Muscle layer of colon (tissue), 2 donors: ENCODE data around the gene SULT4A1.

Source experiments
- H3K27ac ChIP-seq: one replicate; pipeline ENCODE4 v1.7.0; 2013; ENCODE audit warnings: low read depth, mild to moderate bottlenecking, low read length, moderate library complexity
- H3K27me3 ChIP-seq, 2 donors: one replicate each; pipeline ENCODE4 v1.7.0; 2013; ENCODE audit warnings: low read length in 2 of 2, mild to moderate bottlenecking in 2 of 2; ENCODE audit not compliant: insufficient read depth in 2 of 2, control insufficient read depth in 1 of 2
- H3K36me3 ChIP-seq: one replicate; pipeline ENCODE4 v1.7.0; 2013; ENCODE audit warnings: mild to moderate bottlenecking, low read length; ENCODE audit not compliant: insufficient read depth
- H3K4me1 ChIP-seq: one replicate; pipeline ENCODE4 v1.7.0; 2013; ENCODE audit warnings: mild to moderate bottlenecking, low read length; ENCODE audit not compliant: insufficient read depth
- H3K4me3 ChIP-seq, 2 donors: one replicate each; pipeline ENCODE4 v1.7.0; 2013; ENCODE audit warnings: low read length in 2 of 2, low read depth in 1 of 2, mild to moderate bottlenecking in 1 of 2, moderate library complexity in 1 of 2
- H3K9ac ChIP-seq: one replicate; pipeline ENCODE4 v1.7.0; 2013; ENCODE audit warnings: low read length
- H3K9me3 ChIP-seq: one replicate; pipeline ENCODE4 v1.7.0; 2013; ENCODE audit warnings: mild to moderate bottlenecking, low read length
- donor health status: abdominal sarcoma.
- donor health status: Adenocarcinoma of cecum.

SULT4A1 gene

DNA sequence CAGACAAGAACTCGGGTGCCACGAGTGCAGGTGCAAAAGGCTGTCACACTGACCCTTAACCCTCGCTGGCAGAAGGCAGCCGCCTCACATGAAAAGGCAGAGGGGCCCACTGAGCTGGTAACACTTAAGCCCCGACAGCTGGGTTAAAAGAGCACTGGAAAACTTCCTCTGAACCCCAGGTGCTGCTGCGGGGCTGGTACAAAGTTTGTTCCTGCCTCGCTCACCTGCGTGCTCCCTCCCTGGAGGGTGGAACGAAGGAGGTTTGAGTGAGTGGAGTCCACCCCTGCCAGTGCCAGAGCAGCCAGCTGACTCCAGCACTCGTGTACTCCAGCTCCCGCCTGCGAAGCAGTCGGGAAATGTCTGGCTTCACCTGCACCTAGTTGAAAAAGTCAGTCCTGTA lies 12.6 kb downstream of the SULT4A1 start:
- Histone ChIP-seq H3K4me1 (no peaks in the 10 kb centered on the region), H3K9me3 (no peaks in the 10 kb centered on the region), H3K9ac (no peak overlapping the region), H3K36me3 (no peaks in the 10 kb centered on the region), H3K4me3 (no peak overlapping the region), H3K27ac (no peak overlapping the region), H3K27me3 (peaks cover 0 to 5% of the 10 kb centered on the region in 2 donors)

DNA sequence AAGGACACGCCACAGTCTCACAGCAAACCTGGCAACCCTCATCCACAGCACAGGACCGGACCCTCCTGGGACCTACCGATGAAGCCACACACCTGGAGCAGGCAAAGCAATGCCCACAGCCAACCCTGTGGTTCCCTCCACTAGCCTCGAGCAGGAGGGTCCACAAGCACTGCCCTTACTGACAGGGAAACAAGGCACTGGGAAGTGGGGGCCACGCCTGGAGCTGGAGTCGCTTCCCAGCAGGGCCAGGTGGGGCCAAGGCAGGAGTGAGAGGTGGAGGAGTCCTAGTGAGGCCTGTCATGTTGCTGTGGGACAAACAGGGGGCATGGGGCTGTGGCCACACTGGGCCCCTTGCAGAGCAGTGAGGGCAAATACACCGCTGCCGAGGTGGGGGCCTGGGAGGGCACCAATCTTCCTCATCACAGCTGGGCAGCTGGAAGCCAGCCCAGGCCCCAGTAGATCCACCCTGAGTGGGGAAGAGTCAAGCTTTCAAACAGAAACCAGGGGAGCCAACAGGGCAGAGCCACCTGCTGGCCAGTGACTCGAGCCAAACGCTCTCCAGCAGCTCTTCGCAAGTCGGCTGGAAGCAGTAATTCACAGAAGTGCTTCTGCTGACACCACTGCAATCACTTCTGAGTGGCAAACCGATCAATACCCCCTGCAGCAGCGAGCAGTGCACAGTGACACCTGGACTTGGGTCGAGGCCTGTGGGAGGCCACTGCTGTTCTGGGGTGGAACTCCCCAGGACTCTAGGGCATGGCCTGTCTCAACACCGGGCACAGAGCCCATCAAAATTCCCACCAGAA lies 13.7 kb downstream of the SULT4A1 start:
- H3K4me3 ChIP-seq: no peak overlapping the region
- no peak overlapping the region for H3K9ac ChIP-seq

DNA sequence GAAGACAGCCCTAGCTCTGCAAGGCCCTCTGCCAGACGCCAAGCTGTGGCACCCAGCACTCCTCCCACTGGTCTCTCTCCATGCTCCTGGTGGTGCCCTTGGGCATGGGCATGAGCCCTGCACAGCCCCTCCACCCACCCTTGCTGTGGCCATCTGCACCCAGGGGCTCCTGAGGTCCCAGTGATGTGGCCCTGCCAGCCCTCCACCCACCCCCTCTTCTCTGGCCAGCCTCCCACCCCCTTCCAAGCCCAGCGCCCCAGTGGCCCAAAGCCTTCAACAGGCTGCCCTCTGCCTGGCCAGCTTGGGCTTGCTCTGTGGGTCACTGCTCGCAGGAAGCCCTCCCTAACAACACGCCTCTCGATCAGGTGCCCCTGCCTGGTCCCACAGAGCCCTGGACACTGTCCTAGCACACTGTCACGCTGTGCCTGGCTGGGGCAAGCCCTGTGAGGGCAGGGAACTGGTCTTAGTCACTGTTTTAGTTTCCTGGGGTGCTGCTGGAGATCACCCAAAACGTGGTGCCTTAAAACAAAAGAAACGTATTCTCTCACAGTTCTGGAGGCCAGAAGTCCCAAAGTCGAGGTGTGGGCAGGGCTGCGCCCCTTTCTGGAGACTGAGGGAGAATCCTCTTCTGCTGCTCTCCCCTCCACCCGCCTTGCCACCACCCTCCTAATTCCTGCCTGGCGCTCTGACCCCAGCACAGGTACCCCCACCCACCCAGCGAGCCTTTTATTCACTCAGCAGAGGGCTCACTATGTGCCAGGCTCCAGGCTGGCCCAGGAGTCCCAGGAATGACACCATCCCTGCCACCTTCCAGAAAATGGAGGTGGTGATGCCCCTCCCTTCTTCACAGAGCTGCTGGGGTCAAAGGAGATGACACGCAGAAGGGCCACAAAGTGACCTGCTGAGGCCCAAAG lies 14.7 kb downstream of the SULT4A1 start:
- H3K27ac ChIP-seq: no peak overlapping the region
- peaks cover 0 to 3% of the 10 kb centered on the region in 2 donors for H3K27me3 ChIP-seq
- no peak overlapping the region for H3K9ac ChIP-seq
- H3K4me1 ChIP-seq: no peaks in the 10 kb centered on the region
- H3K4me3 ChIP-seq: no peak overlapping the region
- H3K36me3 ChIP-seq: no peaks in the 10 kb centered on the region
- no peaks in the 10 kb centered on the region for H3K9me3 ChIP-seq

More for the DNA sequence above, 13.7 kb downstream of the SULT4A1 start:
- Histone ChIP-seq H3K4me1 (no peaks in the 10 kb centered on the region), H3K9me3 (no peaks in the 10 kb centered on the region), H3K27ac (no peak overlapping the region), H3K27me3 (peaks cover 0 to 5% of the 10 kb centered on the region in 2 donors), H3K36me3 (no peaks in the 10 kb centered on the region)

DNA sequence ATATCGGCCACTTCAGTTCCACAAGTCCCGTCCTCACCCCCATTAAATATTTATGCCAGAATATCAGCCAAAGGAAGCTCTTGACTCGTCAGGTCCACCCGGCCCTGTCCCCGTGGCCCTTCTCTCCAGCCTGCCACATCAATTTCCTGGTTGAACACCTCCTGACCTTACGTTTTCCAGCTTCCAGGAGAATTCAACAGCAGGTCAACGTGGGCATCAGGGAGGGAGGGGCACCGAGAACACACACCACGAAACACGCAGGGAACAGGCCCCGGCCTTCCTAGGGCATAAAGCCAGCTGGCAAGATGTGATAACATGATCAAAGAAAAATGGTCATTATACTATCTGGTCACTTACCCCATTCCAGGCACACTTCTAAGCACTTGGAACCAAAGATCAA lies 15.3 kb downstream of the SULT4A1 start:
- Histone ChIP-seq H3K27ac (no peak overlapping the region), H3K4me3 (no peak overlapping the region), H3K36me3 (no peaks in the 10 kb centered on the region), H3K9ac (no peak overlapping the region), H3K4me1 (no peaks in the 10 kb centered on the region), H3K9me3 (no peaks in the 10 kb centered on the region), H3K27me3 (no peaks in the 10 kb centered on the region)

DNA sequence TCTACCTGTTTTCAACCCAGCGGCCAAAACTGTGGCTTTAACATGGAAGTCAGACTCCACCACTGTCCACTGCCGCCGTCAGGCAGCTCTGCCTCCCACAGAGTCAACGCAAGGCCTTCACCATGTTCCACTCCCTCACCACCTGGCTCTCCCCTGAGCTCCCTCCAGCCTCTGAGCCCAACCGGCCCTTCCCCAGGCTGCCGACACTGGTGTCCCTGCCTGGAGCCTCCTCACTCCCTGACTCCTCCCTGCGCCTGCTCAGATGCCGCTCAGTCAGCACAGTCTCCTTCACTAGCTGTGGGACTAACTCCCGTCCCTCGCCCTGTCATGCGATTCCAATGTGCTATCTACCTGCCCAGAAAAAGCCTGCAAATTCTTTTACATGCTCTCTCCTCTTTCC lies 16.3 kb downstream of the SULT4A1 start:
- no peak overlapping the region for H3K4me3 ChIP-seq
- H3K27ac ChIP-seq: no peak overlapping the region
- H3K4me1 ChIP-seq: no peaks in the 10 kb centered on the region
- H3K9me3 ChIP-seq: no peaks in the 10 kb centered on the region
- H3K27me3 ChIP-seq: no peaks in the 10 kb centered on the region
- no peak overlapping the region for H3K9ac ChIP-seq
- H3K36me3 ChIP-seq: no peaks in the 10 kb centered on the region

DNA sequence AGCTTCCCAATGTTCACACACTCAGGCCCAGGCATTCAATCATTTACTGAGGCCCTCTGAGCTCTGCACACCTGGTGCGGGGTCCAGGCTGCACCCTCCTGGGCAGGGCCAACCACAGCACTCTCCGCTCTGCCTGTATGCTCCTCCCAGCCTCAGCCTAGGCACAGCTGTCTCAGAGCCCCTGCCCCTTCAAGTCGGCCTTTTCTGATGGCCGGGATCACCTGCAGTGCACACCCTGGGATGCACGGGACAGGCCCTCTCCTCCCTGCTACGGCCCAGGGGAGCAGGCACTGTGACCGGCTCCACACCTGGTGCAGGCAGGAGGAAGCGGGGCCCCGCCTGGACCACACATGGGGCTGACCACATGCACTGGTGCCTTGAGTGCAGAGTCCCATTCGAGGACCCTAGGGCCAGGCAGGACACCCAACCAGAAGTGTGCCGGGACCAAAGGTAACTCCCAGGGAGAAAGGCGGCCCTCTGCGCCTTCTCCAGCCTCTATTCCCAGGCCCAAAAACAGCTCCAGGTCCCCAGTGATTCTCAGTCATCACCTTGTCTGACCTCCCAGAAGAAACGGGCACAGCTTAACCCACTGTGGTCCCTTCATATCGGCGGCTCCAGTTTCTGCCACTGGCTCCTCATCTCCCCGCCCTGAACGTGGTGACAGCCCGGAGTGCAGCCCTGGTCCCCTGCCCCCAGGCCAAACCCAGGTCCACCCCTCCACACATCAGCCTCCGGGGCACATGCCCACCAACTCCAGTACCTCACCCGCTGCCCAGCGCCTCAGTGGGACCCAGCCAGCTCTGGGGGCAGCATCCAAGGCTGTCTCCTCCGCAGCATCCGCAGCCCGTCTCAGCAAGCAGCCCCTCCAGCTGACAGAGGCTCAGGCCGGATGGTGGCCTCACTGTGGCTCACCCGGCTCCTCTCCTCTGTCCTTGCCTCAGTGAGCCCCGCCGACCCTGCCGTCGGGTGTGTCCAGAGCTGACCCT lies 17.5 kb downstream of the SULT4A1 start:
- Histone ChIP-seq H3K9ac (no peak overlapping the region), H3K4me1 (no peaks in the 10 kb centered on the region), H3K27ac (no peak overlapping the region)

DNA sequence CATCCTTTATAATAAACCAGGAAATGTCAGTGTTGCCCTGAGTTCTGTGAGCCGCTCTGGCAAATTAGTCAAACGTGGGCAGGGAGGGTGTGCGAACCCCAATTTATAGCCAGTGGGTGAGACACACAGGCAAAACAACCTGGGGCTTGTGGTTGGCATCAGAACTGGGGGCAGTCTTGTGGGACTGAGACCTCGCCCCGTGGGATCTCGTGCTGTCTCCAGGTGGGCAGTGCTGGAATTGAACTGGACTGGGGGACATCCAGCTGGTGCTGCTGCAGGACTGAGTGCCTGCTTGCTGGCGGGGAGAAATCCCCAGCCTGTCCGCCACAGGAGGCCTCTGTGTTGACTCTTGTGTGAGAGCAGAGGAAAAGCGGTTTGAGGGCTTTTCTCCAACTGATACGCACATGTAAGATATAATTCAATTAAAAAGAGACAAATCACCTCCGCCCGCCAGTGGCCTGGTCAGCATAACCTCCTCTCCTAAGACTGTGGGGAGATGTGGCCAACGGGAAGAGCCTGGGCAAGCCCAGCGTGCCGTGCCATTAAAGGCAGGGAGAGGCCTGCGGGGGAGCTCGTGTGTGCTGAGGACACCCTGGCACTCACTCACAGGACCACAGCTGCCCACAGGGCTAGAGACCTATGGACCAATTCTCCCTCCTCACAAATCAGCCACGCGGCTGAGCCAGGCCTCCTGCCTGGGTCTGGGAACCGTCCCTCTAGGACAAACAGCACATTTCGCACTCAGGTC lies 18.4 kb downstream of the SULT4A1 start:
- no peak overlapping the region for H3K27ac ChIP-seq
- H3K4me3 ChIP-seq: no peak overlapping the region
- no peaks in the 10 kb centered on the region for H3K36me3 ChIP-seq
- H3K4me1 ChIP-seq: no peaks in the 10 kb centered on the region
- no peaks in the 10 kb centered on the region for H3K9me3 ChIP-seq
- H3K27me3 ChIP-seq: no peaks in the 10 kb centered on the region
- H3K9ac ChIP-seq: no peak overlapping the region

More for the DNA sequence above, 17.5 kb downstream of the SULT4A1 start:
- no peaks in the 10 kb centered on the region for H3K36me3 ChIP-seq
- no peaks in the 10 kb centered on the region for H3K9me3 ChIP-seq
- H3K4me3 ChIP-seq: no peak overlapping the region
- no peaks in the 10 kb centered on the region for H3K27me3 ChIP-seq

DNA sequence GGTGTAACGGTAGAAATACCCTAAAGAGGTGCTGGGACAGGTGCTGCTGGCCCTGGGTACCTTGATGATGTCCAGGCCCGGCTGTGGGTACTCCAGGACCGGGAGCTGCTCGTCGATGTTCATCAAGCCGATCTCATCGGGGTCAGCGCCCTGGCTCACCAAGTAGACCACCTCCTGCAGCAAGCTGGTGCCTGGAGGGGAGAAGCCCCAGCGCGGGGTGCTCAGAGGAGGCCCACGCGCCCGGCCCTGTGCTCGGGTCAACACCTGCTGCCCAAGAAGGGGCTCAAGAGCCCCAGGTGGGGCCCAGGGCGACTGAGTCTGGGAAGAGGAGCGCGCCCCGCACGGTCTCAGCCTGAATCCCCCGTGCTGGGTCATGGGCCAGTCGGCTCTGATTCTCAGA lies 20.6 kb downstream of the SULT4A1 start:
- Histone ChIP-seq H3K4me3 (no peak overlapping the region), H3K27me3 (no peaks in the 10 kb centered on the region), H3K36me3 (no peaks in the 10 kb centered on the region), H3K9me3 (no peaks in the 10 kb centered on the region), H3K4me1 (no peaks in the 10 kb centered on the region), H3K27ac (no peak overlapping the region), H3K9ac (no peak overlapping the region)

DNA sequence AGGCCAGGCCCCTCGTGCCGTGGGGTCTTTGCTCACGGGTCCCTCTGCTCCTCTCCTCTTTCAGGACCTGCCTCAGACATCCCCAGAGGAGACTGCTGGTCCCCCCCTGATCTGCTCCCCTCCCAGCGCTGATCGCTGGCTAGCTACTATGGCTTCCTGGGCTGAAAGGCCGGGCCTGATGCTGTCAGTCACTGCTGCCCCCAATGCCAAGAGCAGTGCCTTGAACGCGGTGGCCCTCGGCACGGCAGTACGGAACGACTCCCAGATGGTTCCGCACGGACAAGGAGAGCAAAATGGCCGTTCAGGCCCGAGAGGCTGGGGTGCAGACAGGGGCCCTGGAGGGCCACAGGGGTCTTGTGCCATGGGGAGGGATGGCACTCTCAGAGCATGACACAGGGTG lies 21.5 kb downstream of the SULT4A1 start:
- Histone ChIP-seq H3K4me3 (no peak overlapping the region), H3K36me3 (no peaks in the 10 kb centered on the region), H3K9ac (no peak overlapping the region)

DNA sequence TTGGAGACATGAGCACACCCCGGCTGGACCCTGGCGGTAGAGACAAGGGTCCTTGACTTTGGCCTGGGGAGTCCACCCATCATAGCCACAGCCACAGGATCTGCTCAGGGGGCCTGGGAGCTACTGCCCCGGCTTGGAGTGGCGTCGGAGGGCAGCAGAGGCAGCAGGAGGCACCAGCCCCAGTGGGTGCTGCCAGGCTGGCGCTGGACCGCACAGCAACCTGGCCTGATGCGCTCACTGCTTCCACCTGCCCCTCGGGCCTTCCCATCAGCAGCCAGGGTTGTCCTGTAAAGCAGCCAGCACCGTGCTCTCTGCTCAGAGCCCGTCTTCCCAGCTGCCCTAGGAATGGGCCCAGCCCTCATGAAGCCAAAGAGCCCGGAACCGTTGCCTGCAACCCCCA lies 21.9 kb downstream of the SULT4A1 start:
- no peak overlapping the region for H3K27ac ChIP-seq

More for the DNA sequence above, 21.5 kb downstream of the SULT4A1 start:
- Histone ChIP-seq H3K27me3 (no peaks in the 10 kb centered on the region), H3K27ac (no peak overlapping the region), H3K9me3 (no peaks in the 10 kb centered on the region), H3K4me1 (no peaks in the 10 kb centered on the region)

More for the DNA sequence above, 21.9 kb downstream of the SULT4A1 start:
- Histone ChIP-seq H3K27me3 (peaks cover 0 to under 1% of the 10 kb centered on the region in 2 donors), H3K9ac (no peak overlapping the region), H3K4me3 (no peak overlapping the region), H3K36me3 (no peaks in the 10 kb centered on the region), H3K9me3 (no peaks in the 10 kb centered on the region), H3K4me1 (no peaks in the 10 kb centered on the region)
